Fibroblast of peridontal ligament (primary cell): ENCODE results near the gene PRSS21.

Experiments used
- DNase-seq: peaks from one replicate; pipeline ENCODE4 v3.0.0-alpha.2; 2010; ENCODE audit errors: extremely low read depth

PRSS21 gene

DNA sequence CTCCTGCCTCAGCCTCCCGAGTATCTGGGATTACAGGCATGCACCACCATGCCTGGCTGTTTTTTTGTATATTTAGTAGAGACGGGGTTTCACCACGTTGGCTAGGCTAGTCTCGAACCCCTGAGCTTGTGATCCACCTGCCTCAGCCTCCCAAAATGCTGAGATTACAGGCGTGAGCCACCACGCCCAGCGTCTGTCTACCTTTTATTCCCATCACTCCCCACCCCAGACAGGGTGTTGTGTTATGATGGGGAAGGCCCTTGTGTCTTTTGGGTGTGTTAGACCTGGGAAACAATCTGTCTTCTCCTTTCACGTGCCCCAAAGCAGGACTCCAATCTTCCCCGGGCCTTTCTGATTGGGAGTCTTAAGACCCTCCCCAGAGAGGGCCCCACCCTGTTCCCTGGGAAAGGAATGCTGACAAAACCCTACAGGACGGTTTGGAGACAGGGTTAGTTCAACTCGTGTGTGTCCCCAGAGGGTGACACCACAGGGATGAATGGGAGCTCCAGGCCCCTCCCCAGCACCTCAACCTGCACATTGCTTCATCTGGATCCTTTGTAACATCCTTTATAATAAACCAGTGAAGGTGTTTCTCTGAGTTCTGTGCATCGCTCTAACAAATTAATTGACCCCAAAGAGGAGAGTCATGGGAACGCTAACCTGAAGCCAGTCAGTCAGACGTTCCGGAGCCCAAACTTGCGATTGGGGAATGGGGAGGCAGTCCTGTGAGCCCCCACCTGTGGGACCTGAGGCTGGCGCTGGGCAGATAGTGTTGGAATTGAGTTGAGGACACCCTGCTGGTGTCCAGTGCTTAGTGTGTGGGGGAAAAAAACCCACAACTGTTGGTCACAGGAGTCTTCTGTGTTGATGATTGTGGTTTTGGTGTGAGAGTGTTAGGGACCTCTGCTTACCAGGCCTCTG, 36.8 kb upstream of the PRSS21 start:
- no peak for DNase-seq

DNA sequence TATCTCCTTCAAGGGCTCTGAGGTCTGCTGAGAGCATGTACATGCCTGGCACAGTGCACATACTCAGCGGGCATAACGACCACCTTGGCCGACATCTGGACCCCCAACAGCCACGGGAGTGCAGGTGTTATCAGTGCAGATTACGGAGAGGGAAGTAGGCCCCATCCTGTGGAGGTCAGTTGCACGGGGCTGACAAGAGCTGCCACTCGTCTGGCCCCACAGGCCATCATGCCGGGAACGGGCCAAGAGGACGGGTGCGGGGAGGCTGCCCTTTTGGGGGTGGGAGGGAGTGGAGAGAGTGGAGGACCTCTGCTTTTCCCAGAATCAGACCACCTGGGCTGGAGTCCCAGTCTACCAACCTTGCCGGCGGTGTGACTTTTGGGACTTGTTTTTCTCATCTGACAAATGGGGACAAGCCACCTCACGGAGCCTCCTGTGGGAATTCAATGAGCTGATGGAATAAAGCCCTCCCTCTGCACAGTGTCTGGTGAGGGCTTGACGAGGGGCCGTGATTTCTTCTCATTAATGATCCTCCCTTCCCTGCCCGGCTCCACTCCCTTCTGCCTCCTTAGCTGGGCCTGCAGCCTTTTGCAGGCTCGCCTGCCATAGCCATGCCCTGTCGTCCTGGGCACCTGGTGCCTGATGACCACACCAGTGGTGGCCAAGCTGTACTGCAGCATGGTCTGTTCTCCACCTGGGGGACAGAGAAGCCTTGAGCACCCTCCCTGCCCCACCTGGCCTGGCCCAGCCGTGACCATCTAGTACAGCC, 34.3 kb upstream of the PRSS21 start:
- no peak for DNase-seq

DNA sequence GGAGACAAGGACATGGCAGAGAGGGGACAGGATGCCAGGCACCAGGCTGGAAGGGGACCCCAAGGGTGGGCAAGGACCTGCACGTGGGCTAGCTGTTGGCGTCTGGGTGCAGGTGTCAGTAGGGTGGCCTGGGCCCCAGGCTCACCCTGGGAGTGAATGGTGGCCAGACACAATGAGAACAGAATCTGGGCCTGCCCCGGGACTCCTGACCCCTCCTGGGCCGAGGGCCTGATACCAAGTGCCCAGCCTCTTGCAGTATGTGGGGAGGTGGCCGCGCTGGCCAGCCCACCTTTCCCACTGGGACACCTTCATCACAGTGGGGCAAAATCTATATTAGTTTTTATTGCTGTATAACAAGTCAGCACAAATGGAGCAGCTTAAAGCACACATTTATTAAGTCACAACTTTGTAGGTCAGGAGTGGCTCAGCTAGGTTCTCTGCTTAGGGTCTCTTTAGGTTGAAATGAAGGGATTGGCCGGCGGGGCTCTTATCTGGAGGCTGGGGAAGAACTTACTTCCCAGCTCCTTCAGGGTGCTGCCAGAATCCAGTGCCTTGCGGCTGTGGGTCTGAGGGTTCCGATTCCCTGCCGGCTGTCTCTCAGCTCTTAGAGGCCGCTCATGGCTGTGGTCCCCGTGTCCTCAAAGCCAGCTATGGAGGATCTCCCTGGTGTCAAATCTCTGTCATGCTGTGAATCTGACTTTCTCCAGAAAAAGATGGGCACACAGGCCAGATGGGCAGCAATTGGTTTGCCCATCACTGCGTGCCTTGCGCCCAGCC, 33.3 kb upstream of the PRSS21 start:
- DNase-seq = no peak

DNA sequence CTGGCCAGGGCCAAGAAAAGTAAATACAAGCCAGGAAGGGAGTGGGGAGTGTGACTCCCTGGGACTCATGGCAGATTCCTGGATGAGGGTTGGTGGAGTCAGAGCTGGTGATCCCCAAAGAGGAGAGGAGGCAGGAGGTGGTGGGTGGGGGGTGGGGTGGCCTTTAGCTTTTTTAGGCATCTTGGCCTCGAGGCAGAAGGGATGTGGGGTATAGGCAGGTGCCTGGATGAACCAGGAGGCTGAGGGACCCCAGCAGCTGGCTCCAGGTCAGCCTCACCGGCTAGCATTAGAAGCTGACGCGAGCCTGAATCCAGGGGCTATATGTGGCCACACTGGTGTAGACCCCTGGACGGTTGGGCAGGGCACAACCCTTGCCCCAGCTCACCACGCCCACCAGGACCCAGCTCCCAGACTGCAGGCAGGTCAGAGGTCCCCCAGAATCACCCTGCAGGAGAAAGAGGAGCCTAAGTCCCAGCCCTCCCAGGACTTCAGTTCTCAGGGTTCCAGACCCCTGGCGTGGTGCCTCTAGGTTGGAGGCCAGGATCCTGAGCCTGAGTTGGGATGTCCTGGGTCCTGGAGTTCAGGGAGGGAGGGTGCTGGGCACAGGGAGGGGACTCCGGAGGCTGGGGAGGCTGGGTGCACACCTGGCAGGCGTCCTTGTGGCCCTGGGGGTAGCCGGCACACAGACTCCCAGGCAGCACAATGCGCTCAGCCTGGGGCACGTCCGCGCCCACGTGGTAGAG, 32.5 kb upstream of the PRSS21 start:
- no peak for DNase-seq

DNA sequence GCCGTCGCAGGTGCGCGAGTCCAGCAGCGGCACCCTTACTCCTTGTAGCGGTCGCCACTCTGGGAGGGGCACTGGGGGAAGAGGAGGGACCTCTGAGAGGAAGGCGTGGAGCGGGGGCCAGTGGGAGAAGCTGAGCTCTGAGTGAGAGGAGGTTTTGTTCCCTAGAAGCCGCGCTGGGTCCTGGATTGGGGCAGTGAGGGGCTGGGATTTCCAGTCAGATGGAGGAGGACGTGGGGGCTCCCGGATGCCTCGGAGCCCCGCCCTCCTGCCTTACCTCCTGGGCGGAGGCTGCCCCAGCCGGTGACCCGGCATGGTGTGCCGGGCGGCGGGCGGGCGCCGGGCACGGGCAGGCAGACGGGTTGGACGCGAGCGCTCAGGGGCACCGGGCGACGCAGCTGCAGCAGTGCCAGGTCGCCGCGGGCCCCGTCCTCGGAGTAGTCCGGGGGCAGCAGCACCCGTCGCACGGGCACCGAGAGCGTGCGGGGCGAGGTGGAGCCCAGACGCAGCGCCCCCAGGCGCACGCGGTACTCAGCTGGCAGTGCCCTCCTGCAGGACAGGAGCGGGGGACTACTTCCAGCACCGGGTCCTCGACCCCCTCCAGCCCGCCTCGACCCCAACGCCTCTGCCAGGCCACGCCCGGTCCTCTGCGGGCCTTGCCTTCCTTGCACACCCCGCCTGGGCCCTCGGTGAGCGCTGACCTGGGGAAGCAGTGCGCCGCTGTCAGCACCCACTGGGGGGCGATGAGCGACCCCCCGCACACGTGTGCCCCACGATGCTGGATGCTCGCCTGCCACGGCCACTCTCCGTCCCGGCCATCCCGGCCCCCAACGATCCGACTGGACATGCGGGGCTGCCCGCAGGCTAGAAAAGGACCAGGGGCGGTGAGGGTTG, 31.7 kb upstream of the PRSS21 start:
- DNase-seq = no peak

DNA sequence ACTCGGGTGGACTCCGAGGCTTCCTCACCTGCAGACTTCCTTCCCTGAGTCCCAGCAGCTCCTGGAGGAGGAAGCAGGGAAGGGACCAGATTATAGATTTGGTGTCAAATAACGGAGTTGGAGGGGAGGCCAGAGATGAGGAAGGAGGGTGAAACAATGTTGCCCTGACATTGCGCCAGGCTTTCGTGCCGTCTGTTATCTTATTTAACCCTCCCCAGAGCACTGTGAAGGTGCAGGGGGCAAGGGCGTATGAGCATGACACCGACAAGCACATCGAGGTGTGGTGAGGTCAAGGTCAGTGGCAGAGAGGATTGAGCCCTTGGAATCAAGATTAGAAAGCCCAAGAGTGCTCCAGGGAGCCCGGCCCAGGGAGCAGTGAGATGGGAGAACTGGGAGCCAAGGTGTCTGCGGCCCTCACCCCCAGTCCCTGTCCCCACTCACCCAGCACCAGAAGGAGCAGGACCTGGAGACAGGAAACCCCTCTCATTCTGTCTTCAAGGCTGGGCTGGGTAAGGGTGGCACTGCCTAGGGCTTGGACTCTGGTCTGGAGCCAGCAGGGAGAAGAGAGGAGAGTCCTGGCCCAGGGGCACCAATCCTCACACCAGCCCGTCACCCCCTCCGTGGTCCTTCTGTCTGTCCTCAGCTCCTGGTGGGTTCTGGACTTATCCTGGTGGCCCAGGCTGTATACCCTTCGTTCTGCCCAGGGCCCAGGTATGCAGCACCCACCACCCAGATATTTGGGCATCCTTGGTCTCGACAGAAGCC, 30.8 kb upstream of the PRSS21 start:
- no peak for DNase-seq

DNA sequence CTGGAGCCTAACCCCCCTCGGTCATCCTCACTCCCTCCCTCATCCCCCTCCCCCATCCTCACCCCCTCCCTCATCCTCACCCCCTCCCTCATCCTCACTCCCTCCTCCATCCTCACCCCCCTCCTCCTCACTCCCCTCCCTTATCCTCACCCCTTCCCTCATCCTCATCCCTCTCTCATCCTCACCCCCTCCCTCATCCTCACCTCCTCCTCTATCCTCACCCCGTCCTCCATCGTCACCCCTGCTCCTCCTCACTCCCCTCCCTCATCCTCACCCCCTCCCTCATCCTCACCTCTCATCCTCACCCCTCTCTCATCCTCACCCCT, 30.2 kb upstream of the PRSS21 start:
- DNase-seq = no peak

DNA sequence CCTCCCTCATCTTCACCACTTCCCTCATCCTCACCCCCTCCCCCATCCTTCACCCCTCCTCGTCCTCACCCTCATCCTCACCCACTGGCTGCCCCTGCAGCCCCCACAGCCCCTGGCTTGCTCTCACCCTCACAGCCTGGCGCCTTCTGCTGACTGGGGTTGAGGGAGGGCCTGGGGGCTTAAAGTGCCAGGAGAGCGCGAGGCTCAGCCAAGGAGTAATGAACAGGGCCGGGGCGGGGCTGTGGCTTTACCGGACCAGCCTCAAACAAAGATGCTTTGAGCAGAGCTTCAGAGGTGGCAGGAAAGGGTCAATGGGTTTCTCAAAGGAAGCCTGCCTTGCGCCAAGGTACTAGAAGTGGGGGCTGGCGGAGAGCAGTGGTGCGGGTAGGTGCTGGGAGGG, 29.6 kb upstream of the PRSS21 start, which contains the start of gene PRSS33:
Gene PRSS33, minus strand, starts transcription at position 155 of the 400 bp plus-strand sequence. CDS start 1,013 bp downstream, outside the sequence.
- no peak for DNase-seq

DNA sequence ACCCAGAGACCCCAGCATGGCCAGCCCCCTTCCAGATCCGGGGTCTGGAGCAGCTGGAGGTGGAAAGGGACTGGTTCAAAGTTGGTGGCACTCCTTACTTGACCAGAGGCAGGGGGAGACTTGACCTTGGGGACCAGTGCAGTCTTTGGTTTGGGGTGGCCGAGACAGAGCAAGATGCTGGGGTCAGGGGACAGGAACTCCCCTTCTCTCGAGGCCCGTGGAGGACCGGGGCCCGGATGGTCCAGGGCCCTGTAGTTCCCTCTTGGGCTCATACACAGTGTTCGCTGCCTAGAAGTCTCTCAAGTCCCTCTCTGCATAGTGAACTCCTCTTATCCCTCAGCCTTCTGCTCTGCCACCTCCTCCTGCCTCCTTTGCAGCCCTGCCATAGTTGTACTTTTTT, 29.1 kb upstream of the PRSS21 start:
- no peak for DNase-seq

DNA sequence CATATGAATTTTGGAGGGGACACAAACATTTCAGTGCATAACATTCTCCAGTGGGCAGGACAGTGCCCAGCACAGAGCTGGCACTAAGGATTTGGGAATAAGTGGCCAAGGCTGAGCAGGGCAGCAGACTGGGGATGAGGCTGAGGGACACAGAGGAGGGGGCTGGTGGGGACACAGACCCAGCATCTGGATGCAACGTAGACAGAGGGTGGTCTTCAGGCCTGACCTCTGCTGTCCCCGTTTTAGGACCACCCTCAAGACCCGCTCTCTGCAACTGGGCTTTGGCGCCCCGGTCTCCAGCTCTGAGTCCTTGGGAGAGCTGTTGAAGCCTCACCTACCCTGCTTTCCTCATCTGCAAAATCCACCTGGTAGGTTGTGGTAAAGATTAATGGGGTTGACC, 26.4 kb upstream of the PRSS21 start:
- no peak for DNase-seq

DNA sequence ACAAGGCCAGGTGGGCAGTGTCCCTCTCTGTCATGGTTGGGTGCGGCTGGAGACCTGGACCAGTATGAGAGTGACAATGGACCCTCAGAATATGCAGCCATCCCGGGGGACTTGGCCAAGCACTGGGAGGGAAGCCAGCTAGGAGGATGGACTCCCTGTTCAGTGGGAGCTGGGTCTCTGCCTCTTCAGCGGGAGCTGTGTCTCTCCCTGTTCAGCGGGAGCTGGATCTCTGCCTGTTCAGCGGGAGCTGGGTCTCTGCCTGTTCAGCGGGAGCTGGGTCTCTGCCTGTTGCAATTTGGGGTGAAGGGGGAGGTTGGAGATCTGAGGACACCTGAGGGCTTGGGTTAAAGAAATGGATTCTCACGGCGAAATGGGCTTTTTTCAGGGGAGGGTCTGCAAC, 25.9 kb upstream of the PRSS21 start:
- no peak for DNase-seq

DNA sequence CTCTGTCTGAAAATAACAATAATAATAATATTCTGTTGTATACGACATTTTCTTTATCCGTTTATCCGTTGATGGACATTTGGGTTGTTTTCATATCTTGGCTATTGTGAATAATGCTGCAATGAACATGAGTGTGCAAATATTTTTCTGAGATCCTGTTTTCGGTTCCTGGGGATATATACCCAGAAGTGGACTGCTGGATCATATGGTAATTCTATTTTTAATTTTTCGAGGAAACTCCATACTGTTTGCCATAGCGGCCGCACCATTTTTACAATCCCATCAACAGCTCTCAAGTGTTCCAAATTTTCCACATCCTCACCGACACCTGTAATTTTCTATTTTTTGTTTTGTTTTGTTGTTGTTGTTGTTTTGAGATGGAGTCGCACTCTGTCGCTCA, 24.1 kb upstream of the PRSS21 start:
- DNase-seq = no peak

DNA sequence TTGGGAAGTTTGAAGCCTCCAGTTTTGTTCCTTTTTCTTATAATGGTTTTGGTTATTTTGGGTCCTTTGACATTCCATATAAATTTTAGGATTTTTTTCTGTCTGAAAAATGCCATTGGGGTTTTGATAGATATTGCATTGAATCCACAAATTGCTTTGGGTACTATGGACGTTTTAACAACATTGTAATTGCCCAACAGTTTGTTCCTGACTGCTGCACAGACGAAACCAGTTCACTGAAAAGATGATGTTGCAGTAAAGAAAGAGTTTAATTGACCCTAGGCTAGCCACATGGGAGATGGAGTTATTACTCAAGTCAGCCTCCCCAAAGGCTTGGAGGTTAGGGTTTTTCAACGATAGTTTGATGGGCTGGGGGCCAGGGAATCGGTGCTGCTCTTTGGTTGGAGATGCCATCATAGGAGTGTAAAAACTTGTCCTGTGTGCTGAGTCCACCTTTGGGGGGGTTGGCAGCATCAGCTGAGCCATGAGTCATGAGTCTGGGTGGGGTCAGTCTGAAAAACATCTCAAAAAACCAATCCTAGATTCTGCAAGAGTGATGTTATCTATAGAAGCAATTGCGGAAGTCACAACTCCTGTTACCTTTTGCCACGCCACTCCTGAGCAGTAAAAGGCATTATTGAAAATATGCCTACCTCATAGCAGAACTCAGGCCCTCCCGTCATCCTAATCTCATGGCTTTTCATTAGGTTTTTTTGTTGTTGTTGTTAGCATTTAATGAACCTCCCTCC, 21.5 kb upstream of the PRSS21 start:
- no peak for DNase-seq

DNA sequence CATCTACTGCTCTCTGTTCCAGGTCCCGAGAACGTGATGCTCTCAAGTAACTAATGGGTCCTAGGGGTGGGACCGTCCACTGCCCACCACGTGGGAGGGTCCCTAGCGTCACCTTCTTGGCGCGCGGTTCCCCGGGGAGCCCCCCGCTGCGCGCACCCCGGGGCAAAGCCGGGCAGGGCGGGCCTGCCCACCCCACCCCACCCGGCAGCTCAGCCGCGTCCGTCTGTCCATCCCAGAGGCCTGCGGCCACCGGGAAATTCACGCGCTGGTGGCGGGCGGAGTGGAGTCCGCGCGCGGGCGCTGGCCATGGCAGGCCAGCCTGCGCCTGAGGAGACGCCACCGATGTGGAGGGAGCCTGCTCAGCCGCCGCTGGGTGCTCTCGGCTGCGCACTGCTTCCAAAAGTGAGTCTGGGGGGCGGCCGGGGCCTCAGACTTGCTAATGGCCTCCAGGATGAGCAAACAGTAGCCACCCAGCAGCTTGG, 18.3 kb upstream of the PRSS21 start:
- no peak for DNase-seq

DNA sequence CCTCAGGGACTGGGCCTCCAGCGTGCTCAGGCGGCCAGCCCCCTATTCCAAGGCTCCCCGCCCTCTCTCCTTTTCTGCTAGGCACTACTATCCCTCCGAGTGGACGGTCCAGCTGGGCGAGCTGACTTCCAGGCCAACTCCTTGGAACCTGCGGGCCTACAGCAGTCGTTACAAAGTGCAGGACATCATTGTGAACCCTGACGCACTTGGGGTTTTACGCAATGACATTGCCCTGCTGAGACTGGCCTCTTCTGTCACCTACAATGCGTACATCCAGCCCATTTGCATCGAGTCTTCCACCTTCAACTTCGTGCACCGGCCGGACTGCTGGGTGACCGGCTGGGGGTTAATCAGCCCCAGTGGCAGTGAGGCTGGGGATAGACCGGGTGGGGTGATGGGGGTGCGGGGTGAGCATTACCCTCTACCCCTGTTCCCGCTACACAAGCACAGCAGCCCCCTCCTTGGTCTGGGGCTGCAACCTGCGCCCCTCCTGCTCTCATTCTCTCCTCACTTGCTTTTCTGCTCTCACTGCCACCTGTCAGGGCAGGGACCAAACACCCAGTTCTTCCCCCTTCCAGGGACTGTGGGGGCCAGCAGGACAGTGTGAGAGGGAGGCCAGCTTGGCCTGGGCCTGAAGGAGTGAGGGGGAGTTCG, 17.7 kb upstream of the PRSS21 start:
- DNase-seq = no peak

DNA sequence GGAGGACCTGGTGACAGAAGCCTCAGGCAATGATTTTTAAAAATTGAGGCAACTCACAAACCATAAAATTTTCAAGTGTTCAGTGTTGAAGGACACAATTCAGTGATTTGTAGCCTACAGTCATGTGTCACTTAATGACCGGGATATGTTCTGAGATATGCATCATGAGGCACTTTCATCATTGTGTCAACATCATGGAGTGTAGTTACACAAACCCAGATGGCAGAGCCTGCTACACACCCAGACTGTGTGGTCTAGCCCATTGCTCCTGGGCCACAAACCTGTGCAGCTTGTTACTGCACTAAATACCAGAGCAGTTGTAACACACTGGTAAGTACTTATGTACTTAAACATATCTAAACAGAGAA, 17.2 kb upstream of the PRSS21 start:
- no peak for DNase-seq

DNA sequence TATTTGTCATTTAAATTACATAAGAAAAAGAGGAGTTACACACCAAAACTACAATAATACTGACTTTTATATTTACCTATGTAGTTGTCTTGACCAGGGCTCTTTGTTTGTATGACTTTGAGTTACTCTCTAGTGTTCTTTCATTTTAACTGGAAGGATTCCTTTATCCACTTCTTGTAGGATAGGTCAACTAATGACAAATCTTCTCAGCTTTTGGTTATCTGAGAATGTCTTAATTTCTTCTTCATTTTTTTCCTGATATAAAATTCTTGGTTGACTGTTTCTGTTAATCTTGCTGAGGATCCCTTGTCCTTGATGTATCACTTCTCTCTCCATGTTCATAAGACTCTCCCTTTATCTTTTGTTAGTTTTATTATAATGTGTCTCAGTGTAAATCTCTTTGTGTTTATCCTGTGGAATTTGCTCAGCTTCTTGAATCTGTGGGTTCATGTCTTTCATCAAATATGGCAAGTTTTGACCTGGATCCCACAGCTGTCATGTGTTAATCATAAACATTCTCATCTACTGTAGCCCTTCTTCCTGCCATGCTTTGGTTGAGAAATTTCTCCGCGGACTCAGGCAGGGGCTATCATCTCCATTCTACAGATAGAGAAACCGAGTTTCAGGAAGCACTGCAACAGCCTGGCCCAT, 13.4 kb upstream of the PRSS21 start:
- DNase-seq = no peak

DNA sequence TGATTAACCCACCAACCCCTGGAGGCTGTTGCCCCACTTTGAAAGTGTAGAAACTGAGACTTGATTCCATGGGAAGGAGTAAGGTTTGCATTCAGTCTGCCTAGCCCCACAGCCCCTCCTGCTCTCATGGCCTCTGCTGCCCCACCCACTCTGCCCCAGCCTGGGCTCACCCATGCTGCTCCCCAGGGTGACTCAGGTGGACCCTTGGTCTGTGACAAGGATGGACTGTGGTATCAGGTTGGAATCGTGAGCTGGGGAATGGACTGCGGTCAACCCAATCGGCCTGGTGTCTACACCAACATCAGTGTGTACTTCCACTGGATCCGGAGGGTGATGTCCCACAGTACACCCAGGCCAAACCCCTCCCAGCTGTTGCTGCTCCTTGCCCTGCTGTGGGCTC, 12.3 kb upstream of the PRSS21 start:
- no peak for DNase-seq
